ENCODE measurements around the gene DGCR8. TPM values are rescaled to one million over a fixed set of nuclear protein-coding genes. Genes with fewer than 3 reads are reported as not detected.

The DGCR8 gene
- total and polyA plus RNA-seq, 4 donors: 13.2 to 38.4 (median 26.2) TPM

DNA sequence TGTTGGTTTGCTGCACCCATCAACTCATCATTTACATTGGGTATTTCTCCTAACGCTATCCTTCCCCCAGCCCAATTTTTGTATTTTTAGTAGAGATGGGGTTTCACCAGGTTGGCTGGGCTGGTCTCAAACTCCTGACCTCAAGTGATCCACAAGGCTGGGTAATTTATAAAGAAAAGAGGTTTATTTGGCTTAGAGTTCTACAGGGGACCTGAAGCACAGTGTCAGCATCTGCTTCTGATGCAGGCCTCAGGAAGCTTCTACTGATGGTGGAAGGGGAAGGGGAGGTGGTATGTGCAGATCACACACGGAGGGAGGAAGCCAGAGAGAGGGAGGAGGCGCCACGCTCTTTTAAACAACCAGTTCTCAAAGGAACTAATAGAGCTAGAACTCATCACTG lies 33.3 kb upstream of the DGCR8 start:
- ATAC-seq (ENCODE audit: insufficient read depth, low FRiP score) (no peak), DNase-seq (no peak)
- Histone ChIP-seq H3K36me3 (ENCODE audit: control insufficient read depth in 4 of 4, insufficient read depth in 4 of 4, low read length in 4 of 4) (peaks cover 0 to 30% (median 3%) of the 10 kb centered on the region in 4 donors), H3K4me3 (no peak overlapping the region), H3K9ac (ENCODE audit: insufficient read depth in 1 of 2, low read length in 2 of 2) (no peak overlapping the region), H3K4me1 (ENCODE audit: control insufficient read depth in 5 of 5, insufficient read depth in 5 of 5, low read length in 5 of 5) (no peaks in the 10 kb centered on the region), H3K27me3 (ENCODE audit: control insufficient read depth in 3 of 3, insufficient read depth in 3 of 3, low read length in 2 of 3) (no peaks in the 10 kb centered on the region), H3K27ac (ENCODE audit: low read depth in 1 of 2, low read length in 1 of 2) (no peak overlapping the region), H3K9me3 (ENCODE audit: control insufficient read depth in 4 of 4, insufficient read depth in 3 of 4, low read length in 3 of 4) (no peaks in the 10 kb centered on the region)
- TF ChIP-seq, protein P1, sequence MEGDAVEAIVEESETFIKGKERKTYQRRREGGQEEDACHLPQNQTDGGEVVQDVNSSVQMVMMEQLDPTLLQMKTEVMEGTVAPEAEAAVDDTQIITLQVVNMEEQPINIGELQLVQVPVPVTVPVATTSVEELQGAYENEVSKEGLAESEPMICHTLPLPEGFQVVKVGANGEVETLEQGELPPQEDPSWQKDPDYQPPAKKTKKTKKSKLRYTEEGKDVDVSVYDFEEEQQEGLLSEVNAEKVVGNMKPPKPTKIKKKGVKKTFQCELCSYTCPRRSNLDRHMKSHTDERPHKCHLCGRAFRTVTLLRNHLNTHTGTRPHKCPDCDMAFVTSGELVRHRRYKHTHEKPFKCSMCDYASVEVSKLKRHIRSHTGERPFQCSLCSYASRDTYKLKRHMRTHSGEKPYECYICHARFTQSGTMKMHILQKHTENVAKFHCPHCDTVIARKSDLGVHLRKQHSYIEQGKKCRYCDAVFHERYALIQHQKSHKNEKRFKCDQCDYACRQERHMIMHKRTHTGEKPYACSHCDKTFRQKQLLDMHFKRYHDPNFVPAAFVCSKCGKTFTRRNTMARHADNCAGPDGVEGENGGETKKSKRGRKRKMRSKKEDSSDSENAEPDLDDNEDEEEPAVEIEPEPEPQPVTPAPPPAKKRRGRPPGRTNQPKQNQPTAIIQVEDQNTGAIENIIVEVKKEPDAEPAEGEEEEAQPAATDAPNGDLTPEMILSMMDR (IDR thresholded peaks at IDR 0.05; ENCODE audit: control extremely low read depth, extremely low read depth): no peak
- 86 to 91% methylated on average over 4 of the region's 4 CpGs for WGBS, 2 donors

DNA sequence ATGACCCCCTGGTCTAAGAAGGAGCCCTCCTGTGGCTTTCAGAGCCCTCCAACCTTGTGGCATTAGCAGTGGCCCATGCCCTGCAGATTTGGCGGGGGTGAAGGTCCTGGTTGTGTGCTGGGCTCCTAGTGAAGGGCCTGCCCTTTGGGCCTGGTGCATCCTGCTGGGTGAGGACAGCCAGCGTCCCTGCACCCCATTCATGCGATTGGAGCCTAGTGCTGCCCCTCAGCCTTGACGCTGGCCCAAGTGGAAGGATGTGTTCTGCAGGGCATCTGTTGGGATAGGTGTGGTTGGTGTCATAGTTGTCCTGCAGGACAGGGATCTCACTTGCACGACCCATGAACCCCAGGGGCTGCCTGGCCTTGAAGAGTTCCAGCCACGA lies 28.1 kb upstream of the DGCR8 start:
- Histone ChIP-seq H3K36me3 (ENCODE audit: control insufficient read depth in 4 of 4, insufficient read depth in 4 of 4, low read length in 4 of 4) (peaks cover 0 to 49% (median 3%) of the 10 kb centered on the region in 4 donors), H3K9ac (ENCODE audit: insufficient read depth in 1 of 2, low read length in 2 of 2) (no peak overlapping the region), H3K4me3 (no peak overlapping the region), H3K4me1 (ENCODE audit: control insufficient read depth in 5 of 5, insufficient read depth in 5 of 5, low read length in 5 of 5) (peaks cover 0 to 9% (median 0%) of the 10 kb centered on the region in 5 donors), H3K27me3 (ENCODE audit: control insufficient read depth in 3 of 3, insufficient read depth in 3 of 3, low read length in 2 of 3) (no peaks in the 10 kb centered on the region), H3K9me3 (ENCODE audit: control insufficient read depth in 4 of 4, insufficient read depth in 3 of 4, low read length in 3 of 4) (no peaks in the 10 kb centered on the region), H3K27ac (ENCODE audit: low read depth in 1 of 2, low read length in 1 of 2) (no peak overlapping the region)
- WGBS, 2 donors: 96 to 98% methylated on average over 6 of the region's 6 CpGs
- ATAC-seq (ENCODE audit: insufficient read depth, low FRiP score): no peak
- DNase-seq: no peak
- TF ChIP-seq, protein P1 (IDR thresholded peaks at IDR 0.05; ENCODE audit: control extremely low read depth, extremely low read depth): no peak

DNA sequence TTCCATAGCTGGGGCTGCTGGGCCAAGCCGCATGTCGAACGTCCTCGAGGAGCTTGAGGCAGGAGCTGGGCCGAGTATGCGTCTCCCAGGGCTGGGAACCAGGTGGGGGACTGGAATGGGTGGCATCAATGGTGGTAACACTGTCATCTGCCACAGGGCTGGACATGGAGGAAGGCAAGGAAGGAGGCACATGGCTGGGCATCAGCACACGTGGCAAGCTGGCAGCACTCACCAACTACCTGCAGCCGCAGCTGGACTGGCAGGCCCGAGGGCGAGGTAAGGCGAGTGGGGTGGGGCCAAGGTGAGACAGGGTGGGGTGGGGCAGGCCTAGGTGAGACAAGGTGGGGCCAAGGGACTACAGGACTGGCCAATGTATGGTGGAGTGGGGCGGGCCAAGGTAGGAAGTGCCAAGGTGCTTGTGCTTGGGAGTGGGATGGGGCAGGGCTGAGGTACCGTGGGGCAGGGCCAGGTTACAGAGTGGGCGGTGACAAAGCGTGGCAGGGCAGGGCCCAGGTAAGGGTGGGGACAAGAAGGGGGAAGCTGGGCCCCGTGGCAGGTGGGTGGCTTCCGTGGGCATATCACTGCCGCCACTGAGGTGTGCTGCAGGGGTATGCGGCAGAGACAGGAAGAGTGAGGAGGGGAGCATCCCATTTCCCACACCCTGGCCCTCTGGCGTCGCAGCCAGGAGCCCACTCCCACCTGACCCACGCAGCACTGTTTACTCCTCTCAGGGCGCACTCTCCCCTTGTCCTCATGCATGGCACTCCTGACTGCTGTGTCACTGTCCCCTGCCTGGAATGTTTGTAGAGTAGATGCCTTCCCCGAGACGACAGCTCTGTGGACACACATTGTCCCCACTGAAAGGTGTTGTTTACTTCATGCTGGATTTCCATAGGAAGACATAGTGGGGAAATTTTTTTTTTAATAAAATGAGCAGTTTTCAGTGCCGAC lies 27.5 kb upstream of the DGCR8 start:
- no peak for ATAC-seq (ENCODE audit: insufficient read depth, low FRiP score)
- Histone ChIP-seq H3K9me3 (ENCODE audit: control insufficient read depth in 4 of 4, insufficient read depth in 3 of 4, low read length in 3 of 4) (no peaks in the 10 kb centered on the region), H3K27ac (ENCODE audit: low read depth in 1 of 2, low read length in 1 of 2) (no peak overlapping the region), H3K27me3 (ENCODE audit: control insufficient read depth in 3 of 3, insufficient read depth in 3 of 3, low read length in 2 of 3) (no peaks in the 10 kb centered on the region), H3K9ac (ENCODE audit: insufficient read depth in 1 of 2, low read length in 2 of 2) (no peak overlapping the region), H3K4me1 (ENCODE audit: control insufficient read depth in 5 of 5, insufficient read depth in 5 of 5, low read length in 5 of 5) (peaks cover 0 to 9% (median 0%) of the 10 kb centered on the region in 5 donors), H3K4me3 (no peak overlapping the region), H3K36me3 (ENCODE audit: control insufficient read depth in 4 of 4, insufficient read depth in 4 of 4, low read length in 4 of 4) (peaks cover 0 to 52% (median 3%) of the 10 kb centered on the region in 4 donors)
- DNase-seq: no peak
- 91 to 94% methylated on average over 26 of the region's 26 CpGs for WGBS, 2 donors
- TF ChIP-seq, protein P1 (IDR thresholded peaks at IDR 0.05; ENCODE audit: control extremely low read depth, extremely low read depth): no peak

Measured in lung (tissue), 12 donors.